Astrocyte (in vitro differentiated cells and primary cell): ENCODE data around the gene TRAPPC12. TPM values are rescaled to one million over a fixed set of nuclear protein-coding genes. Genes with fewer than 3 reads are reported as not detected.
A peak's percentile ranks its signal among the peaks of the same experiment; 100 is the strongest.

Experiments used
- DNase-seq: peaks from one replicate; pipeline ENCODE4 v3.0.0-alpha.2; 2010; ENCODE audit warnings: low read depth
- FAIRE-seq: peaks from 2 replicates; lab custom pipeline; 2011; peaks lifted over from hg19 to GRCh38; lab: Jason Lieb, UNC
- H2AFZ ChIP-seq: 2 replicates; pipeline ENCODE4 v1.6.0; 2012; ENCODE audit warnings: low read depth, low read length, inconsistent platforms
- H3K27ac ChIP-seq: 2 replicates; pipeline ENCODE4 v1.5.1; 2011; ENCODE audit warnings: low read depth, low read length, inconsistent platforms
- H3K27me3 ChIP-seq: 2 replicates; pipeline ENCODE4 v1.6.0; 2011; ENCODE audit warnings: low read length, inconsistent platforms; ENCODE audit not compliant: insufficient read depth
- H3K36me3 ChIP-seq: 2 replicates; pipeline ENCODE4 v1.5.1; 2011; ENCODE audit warnings: low read length, inconsistent platforms; ENCODE audit not compliant: insufficient read depth
- H3K4me1 ChIP-seq: 2 replicates; pipeline ENCODE4 v1.5.1; 2011; ENCODE audit warnings: low read length, inconsistent platforms; ENCODE audit not compliant: insufficient read depth
- H3K4me2 ChIP-seq: 2 replicates; pipeline ENCODE4 v1.6.0; 2012; ENCODE audit warnings: low read length, inconsistent platforms
- H3K4me3 ChIP-seq: 2 replicates; pipeline ENCODE4 v1.5.1; 2011; ENCODE audit warnings: low read depth, mild to moderate bottlenecking, low read length, inconsistent platforms; ENCODE audit not compliant: insufficient read depth
- H3K79me2 ChIP-seq: 2 replicates; pipeline ENCODE4 v1.6.0; 2012; ENCODE audit warnings: mild to moderate bottlenecking, low read length, inconsistent platforms; ENCODE audit not compliant: insufficient read depth
- H3K9ac ChIP-seq: 2 replicates; pipeline ENCODE4 v1.6.0; 2012; ENCODE audit warnings: mild to moderate bottlenecking, low read length, inconsistent platforms
- H3K9me3 ChIP-seq: 2 replicates; pipeline ENCODE4 v1.5.1; 2012; ENCODE audit warnings: low read depth, mild to moderate bottlenecking, low read length, inconsistent platforms; ENCODE audit not compliant: insufficient read depth
- H4K20me1 ChIP-seq: 2 replicates; pipeline ENCODE4 v1.6.0; 2012; ENCODE audit warnings: low read length, inconsistent platforms; ENCODE audit not compliant: insufficient read depth
- H3K27ac Mint-ChIP-seq: one replicate; pipeline ENCODE4 v1.8.0; 2021; ENCODE audit warnings: mild to moderate bottlenecking, mixed read lengths; ENCODE audit not compliant: unreplicated experiment
- H3K27me3 Mint-ChIP-seq: one replicate; pipeline ENCODE4 v1.8.0; 2021; ENCODE audit warnings: low read depth, mixed read lengths; ENCODE audit not compliant: unreplicated experiment
- H3K36me3 Mint-ChIP-seq: one replicate; pipeline ENCODE4 v1.8.0; 2021; ENCODE audit warnings: low read depth, mixed read lengths; ENCODE audit not compliant: unreplicated experiment
- H3K4me1 Mint-ChIP-seq: one replicate; pipeline ENCODE4 v1.8.0; 2021; ENCODE audit warnings: low read depth, mixed read lengths; ENCODE audit not compliant: unreplicated experiment
- H3K4me3 Mint-ChIP-seq: one replicate; pipeline ENCODE4 v1.8.0; 2021; ENCODE audit warnings: mild to moderate bottlenecking, moderate library complexity, mixed read lengths; ENCODE audit not compliant: unreplicated experiment
- H3K9me3 Mint-ChIP-seq: one replicate; pipeline ENCODE4 v1.8.0; 2021; ENCODE audit warnings: mild to moderate bottlenecking, mixed read lengths; ENCODE audit not compliant: unreplicated experiment
- EZH2 ChIP-seq: IDR thresholded peaks from 2 replicates; pipeline ENCODE4 v1.6.1; 2012; ENCODE audit warnings: mild to moderate bottlenecking, low read length, inconsistent platforms; ENCODE audit not compliant: insufficient read depth
- total RNA-seq: library from RNA; stranded (reverse); gene quantifications from 2 replicates; pipeline ENCODE4 v1.2.1, GENCODE V29; 2021
- TF ChIP-seq, protein P1 (sequence below): IDR thresholded peaks from 2 replicates; pipeline ENCODE4 v1.5.1; 2011; ENCODE audit warnings: low read depth, mild to moderate bottlenecking, inconsistent platforms, low read length, moderate library complexity; ENCODE audit not compliant: insufficient read depth

TRAPPC12 gene
- total RNA-seq, 1 donor from 2014 or later, result 62.1 TPM

DNA sequence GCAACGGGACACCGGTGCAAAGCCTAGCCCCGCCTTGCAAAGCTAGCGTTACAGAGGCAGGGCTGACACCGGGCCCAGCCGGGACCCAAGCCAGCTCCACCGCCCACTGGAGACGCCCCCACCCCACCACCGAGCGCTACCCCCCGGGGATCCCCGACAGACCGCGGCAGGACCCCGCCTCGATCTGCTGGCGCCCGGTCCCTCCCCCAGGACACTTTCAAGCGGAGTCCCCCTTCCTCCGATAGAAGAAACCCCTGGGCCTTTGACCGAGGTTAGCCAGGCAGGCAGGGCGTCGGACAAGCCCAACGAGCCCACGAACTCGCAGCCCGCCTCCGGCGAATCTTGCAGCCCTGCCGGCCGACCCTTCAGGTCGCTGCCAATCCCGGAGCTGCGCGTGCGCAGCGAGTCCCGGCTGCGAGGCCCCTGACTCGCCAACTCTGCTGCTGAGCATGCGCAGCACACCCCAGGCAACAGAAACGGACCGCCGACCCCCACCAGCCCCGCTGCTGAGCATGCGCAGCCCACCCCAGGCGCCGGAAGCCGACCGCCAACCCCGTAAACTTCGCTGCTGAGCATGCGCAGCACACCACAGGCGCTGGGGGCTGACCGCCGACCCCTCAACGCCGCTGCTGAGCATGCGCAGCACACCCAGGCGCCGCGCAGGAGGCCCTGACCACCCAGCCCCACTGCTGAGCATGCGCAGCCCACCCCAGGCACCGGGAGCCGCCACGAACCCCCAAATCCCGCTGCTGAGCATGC lies 139.2 kb downstream of the TRAPPC12 start:
- H3K9me3 Mint-ChIP-seq, result peaks cover 7% of the 10 kb centered on the region
- Histone ChIP-seq H3K4me1 (peaks cover 10% of the 10 kb centered on the region), H2AFZ (peak overlapping the region; percentile 86), H3K27me3 (no peaks in the 10 kb centered on the region), H3K79me2 (peaks cover 19% of the 10 kb centered on the region), H3K4me2 (peak overlapping the region; percentile 91), H4K20me1 (no peaks in the 10 kb centered on the region), H3K36me3 (peaks cover under 1% of the 10 kb centered on the region), H3K4me3 (peak overlapping the region; percentile 85), H3K9ac (peak overlapping the region; percentile 91), H3K9me3 (no peaks in the 10 kb centered on the region), H3K27ac (peak overlapping the region; percentile 89)
- peaks cover 8% of the 10 kb centered on the region for H3K36me3 Mint-ChIP-seq
- H3K4me3 Mint-ChIP-seq, result peak overlapping the region; percentile 91
- no peaks in the 10 kb centered on the region for H3K27me3 Mint-ChIP-seq
- FAIRE-seq, result no peak
- TF ChIP-seq, protein P1, sequence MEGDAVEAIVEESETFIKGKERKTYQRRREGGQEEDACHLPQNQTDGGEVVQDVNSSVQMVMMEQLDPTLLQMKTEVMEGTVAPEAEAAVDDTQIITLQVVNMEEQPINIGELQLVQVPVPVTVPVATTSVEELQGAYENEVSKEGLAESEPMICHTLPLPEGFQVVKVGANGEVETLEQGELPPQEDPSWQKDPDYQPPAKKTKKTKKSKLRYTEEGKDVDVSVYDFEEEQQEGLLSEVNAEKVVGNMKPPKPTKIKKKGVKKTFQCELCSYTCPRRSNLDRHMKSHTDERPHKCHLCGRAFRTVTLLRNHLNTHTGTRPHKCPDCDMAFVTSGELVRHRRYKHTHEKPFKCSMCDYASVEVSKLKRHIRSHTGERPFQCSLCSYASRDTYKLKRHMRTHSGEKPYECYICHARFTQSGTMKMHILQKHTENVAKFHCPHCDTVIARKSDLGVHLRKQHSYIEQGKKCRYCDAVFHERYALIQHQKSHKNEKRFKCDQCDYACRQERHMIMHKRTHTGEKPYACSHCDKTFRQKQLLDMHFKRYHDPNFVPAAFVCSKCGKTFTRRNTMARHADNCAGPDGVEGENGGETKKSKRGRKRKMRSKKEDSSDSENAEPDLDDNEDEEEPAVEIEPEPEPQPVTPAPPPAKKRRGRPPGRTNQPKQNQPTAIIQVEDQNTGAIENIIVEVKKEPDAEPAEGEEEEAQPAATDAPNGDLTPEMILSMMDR, result no peak
- no peak for TF ChIP-seq EZH2
- H3K27ac Mint-ChIP-seq, result no peak overlapping the region
- DNase-seq, result peak; percentile 77
- H3K4me1 Mint-ChIP-seq, result peaks cover 15% of the 10 kb centered on the region

DNA sequence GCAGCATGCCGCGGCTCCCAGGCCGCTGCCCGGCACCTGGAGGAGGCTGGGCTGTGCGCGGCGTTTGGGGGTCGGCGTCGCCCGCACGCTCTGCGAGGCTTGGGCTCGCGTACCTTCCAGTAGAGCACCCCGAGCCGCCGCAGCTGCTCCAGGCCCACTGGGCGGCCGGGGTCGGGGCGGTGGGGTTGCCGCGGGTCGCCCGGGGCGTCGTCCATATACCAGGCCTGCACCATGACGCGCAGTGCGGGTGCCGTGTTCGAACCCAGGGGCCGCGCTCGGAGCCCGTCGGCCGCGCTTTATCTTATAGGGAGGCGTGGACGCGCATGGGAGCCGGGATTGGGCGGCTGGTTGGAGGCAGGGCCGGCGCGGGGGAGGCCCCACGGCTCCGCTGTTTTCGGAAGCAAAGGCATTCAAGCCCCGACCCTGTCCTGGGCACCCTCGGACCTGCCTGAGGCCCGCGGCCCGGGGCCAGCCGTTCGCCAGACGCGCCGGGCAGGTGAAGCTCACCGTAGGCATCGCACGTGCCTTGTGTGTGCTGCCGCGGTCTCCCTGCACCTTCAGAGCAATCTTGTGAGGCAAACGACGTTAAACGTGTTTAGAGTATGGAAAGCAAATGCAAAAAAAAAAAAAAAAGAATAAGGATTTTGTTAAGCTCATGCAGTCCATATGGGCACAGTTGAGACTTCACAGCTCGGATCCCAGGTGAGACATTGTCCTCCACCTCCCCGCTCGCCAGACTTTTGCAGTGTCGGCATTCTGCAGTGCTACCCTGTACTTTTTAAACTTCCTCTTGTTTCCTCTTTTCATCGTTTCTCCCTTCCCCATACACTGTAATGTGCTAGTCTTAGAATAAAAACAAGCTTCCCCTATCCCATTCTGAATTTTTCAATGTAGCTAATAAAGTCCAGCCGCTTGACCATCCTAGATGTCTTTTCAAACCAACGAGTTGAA lies 140.0 kb downstream of the TRAPPC12 start, which contains the start of gene ADI1:
Gene ADI1, minus strand, starts transcription at position 277 of the 951 bp plus-strand sequence. Its CDS starts 44 bp downstream, at position 233.
- Mint-ChIP-seq H3K36me3 (peaks cover 8% of the 10 kb centered on the region), H3K27ac (peak within 1 kb of the TSS; percentile 11), H3K4me1 (peaks cover 20% of the 10 kb centered on the region), H3K9me3 (peaks cover 7% of the 10 kb centered on the region), H3K27me3 (no peaks in the 10 kb centered on the region), H3K4me3 (peak within 1 kb of the TSS; percentile 91)
- Histone ChIP-seq H3K36me3 (no peaks in the 10 kb centered on the region), H3K27ac (peak within 1 kb of the TSS; percentile 89), H2AFZ (peak within 1 kb of the TSS; percentile 86), H4K20me1 (no peaks in the 10 kb centered on the region), H3K79me2 (peaks cover 19% of the 10 kb centered on the region), H3K4me3 (peak within 1 kb of the TSS; percentile 85), H3K4me2 (peak within 1 kb of the TSS; percentile 91), H3K4me1 (peaks cover 15% of the 10 kb centered on the region), H3K9me3 (no peaks in the 10 kb centered on the region), H3K27me3 (no peaks in the 10 kb centered on the region), H3K9ac (peak within 1 kb of the TSS; percentile 91)
- no peak for FAIRE-seq
- TF ChIP-seq, protein P1, result no peak
- no peak for TF ChIP-seq EZH2
- peak; percentile 42 for DNase-seq
